Motor neuron (in vitro differentiated cells): ENCODE data around the gene PTPRH. TPM values are rescaled to one million over a fixed set of nuclear protein-coding genes. Genes with fewer than 3 reads are reported as not detected.
A peak's percentile ranks its signal among the peaks of the same experiment; 100 is the strongest.

Experiments
- ATAC-seq, 8 experiments: fragments of 200-7000 bp; cut with Tn5 transposase; replicated peaks in 6 of 8; 2 replicates each; pipeline ENCODE4 v1.8.0; 2021; ENCODE audit warnings: mild to moderate bottlenecking in 8 of 8, moderate library complexity in 8 of 8
- H3K27ac ChIP-seq, 2 donors: fragments of 250-450 bp; sonication (Bioruptor Pico); 2 replicates each; pipeline ENCODE4 v1.9.0; 2021; ENCODE audit warnings: antibody characterized with exemption in 2 of 2, mild to moderate bottlenecking in 2 of 2, moderate library complexity in 1 of 2
- H3K4me1 ChIP-seq, 2 donors: fragments of 250-450 bp; sonication (Bioruptor Pico); replicated peaks in 1 of 2; 2 replicates each; pipeline ENCODE4 v1.6.1; 2021; ENCODE audit warnings: antibody characterized with exemption in 2 of 2, mild to moderate bottlenecking in 2 of 2, moderate library complexity in 1 of 2
- H3K4me3 ChIP-seq, 5 donors: fragments of 250-450 bp; sonication (Bioruptor Pico); 2 replicates each; pipeline ENCODE4 v1.9.0; 2021; ENCODE audit warnings: antibody characterized with exemption in 5 of 5, mild to moderate bottlenecking in 5 of 5, moderate library complexity in 4 of 5
- WGBS, 10 experiments: fragments of 450-650 bp; shearing (Covaris generic); methylation state at CpG; one replicate each; pipeline ENCODE4 v1.0.0; 2022; 5-methylcytosine and 5-hydroxymethylcytosine counted together
- in situ Hi-C, 9 experiments: fragments of 400-800 bp; cut with MboI; loops; one replicate each; pipeline ENCODE4 v1.15.0; 2021; ENCODE audit warnings: low sequenced_read_pairs in 9 of 9, low pct_unique_long_range_greater_than_20kb in 2 of 9; ENCODE audit not compliant: unreplicated experiment in 9 of 9
- total RNA-seq, 8 experiments: library from RNA; unstranded; fragments of 300-600 nt; gene quantifications; 2 replicates each; pipeline versions ENCODE4 v1.2.3 to v1.2.4, GENCODE V29; 2022

The PTPRH gene
- total RNA-seq, 8 experiments from 2014 or later = 4.0 to 59.0 (median 18.1) TPM

DNA sequence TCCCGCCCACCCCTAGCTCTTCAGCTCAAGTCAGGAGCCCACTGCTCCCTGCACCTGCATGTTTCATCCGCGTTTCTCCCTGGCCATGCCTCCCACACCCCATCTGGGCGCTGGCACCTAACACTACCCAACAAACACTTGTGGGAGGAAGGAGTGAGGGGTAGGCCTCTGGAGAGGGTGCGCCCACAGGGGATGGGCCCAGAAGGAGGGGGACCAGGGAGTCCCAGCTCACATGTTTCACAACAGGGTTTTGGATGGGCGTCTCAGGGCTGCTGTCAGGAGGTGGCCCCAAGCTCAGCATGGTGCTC, 31.4 kb upstream of the PTPRH start:
- no peak for ATAC-seq
- Histone ChIP-seq H3K27ac (no peak overlapping the region), H3K4me1 (no peaks in the 10 kb centered on the region), H3K4me3 (no peak overlapping the region)
- in situ Hi-C loops = no loop called here
- 100% methylated on average over 1 to 2 of the region's 6 CpGs; no CpG with 5 or more reads in 8 of the 10 experiments for WGBS, 10 experiments

DNA sequence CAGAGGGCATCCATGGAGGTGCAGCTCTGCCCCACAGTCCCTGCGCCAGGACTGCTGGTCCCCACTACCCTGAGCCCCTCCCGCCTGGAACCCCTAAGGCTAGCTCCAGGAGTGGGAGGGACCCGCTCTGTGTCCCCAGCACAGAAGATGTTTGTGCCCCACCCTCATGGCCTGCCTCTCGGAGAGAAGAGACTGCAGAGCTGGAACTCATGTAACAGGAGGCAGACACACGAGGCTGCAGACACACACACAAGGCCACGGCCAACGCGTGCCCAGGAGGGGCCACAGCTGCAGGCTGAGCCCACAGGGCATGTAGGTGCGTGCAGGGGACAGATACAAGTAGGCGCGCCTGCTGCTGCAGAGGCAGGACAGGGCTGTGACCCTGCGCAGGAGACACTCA, 29.7 kb upstream of the PTPRH start:
- WGBS, 10 experiments = 98 to 100% methylated on average over 1 to 7 of the region's 12 CpGs; no CpG with 5 or more reads in 8 of the 10 experiments
- Histone ChIP-seq H3K4me3 (no peak overlapping the region), H3K4me1 (no peaks in the 10 kb centered on the region), H3K27ac (no peak overlapping the region)
- ATAC-seq = no peak
- in situ Hi-C loops = no loop called here

DNA sequence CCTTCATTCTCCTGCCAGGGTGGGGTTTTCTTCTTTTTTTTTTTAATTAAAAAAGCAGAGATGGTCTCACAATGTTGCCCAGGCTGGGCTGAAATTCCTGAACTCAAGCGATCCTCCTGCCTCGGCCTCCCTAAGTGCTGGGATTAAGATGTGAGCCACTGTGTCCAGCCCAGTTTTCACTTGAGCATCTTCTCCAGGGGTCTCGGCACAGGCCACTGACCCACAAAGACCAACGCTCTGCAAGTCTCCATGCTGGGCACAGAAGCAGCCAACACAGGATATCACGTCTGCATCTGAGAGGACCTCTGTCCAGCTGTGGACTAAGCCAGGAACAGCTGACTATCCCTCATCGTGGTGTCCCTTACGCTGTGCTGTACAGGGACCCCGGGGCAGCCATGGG, 28.7 kb upstream of the PTPRH start:
- in situ Hi-C loops = no loop called here
- no peak overlapping the region for H3K27ac ChIP-seq
- WGBS, 10 experiments = 90 to 100% (median 90%) methylated on average over 2 of the region's 8 CpGs; no CpG with 5 or more reads in 7 of the 10 experiments
- ATAC-seq = no peak
- H3K4me1 ChIP-seq = no peaks in the 10 kb centered on the region
- H3K4me3 ChIP-seq = no peak overlapping the region

- Histone ChIP-seq H3K4me1 (no peaks in the 10 kb centered on the region), H3K4me3 (no peak overlapping the region), H3K27ac (no peak overlapping the region)
- no peak for ATAC-seq
- in situ Hi-C loops = no loop called here
- WGBS, 10 experiments = 40 to 100% (median 88%) methylated on average over 1 to 5 of the region's 5 CpGs
Measured at GRCh38 chr19:55232986-55233385, 23.7 kb upstream of the PTPRH start.

- Histone ChIP-seq H3K4me1 (no peaks in the 10 kb centered on the region), H3K27ac (no peak overlapping the region), H3K4me3 (no peak overlapping the region)
- in situ Hi-C loops = no loop called here
- WGBS, 10 experiments = 83 to 100% (median 86%) methylated on average over 1 to 7 of the region's 12 CpGs; no CpG with 5 or more reads in 7 of the 10 experiments
- ATAC-seq = peak in 4 of 8 experiments; percentile 36 to 67 (median 49)
Measured at GRCh38 chr19:55232286-55232602, 22.9 kb upstream of the PTPRH start.

DNA sequence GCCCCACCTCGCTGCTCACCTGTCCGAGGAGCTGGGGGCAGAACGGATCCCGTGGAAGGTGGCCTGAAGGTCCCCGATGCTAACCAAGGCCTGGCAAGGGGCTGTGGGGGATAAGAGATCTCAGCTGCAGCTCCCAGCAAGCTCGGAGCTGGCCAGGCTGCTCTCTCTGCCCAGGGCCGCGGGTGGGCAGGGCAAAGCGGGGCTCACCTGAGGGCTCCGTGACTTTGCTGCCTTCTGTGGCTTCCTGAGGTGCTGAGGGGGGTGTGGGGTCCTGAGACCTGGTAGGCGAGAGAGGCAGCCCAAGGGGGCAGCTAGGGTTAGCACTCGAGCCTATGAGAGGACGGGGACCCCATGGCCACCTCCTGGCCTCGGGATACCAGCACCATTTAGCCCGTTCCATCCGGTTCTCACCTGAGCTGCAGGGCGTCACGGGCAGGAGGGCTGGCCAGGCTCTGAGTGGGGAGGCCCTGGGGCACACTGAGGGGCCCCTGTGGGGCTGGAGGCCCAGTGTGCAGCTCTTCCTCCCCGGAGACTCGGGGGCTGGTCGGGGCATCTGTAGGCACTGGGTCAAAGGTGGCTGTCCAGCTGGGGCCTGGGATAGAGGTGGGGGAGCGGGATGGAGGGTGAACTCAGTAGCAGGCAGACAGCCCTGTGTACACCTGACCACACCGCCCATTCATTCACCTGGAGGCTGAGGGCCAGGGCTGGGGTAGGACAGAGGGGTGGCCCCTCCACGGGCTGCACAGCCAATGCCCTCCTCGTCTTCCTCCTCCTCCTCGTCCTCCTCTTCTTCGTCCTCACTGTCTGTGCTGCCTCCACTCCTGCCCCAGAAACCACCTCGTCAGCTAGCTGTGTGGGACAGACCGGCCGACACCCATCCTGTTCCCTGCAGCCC, 22.3 kb upstream of the PTPRH start:
- Histone ChIP-seq H3K27ac (no peak overlapping the region), H3K4me3 (no peak overlapping the region), H3K4me1 (no peaks in the 10 kb centered on the region)
- 50 to 96% (median 70%) methylated on average over 1 to 9 of the region's 30 CpGs; no CpG with 5 or more reads in 6 of the 10 experiments for WGBS, 10 experiments
- ATAC-seq = peak in 2 of 8 experiments; percentile 11 to 14
- in situ Hi-C loops = no loop called here

DNA sequence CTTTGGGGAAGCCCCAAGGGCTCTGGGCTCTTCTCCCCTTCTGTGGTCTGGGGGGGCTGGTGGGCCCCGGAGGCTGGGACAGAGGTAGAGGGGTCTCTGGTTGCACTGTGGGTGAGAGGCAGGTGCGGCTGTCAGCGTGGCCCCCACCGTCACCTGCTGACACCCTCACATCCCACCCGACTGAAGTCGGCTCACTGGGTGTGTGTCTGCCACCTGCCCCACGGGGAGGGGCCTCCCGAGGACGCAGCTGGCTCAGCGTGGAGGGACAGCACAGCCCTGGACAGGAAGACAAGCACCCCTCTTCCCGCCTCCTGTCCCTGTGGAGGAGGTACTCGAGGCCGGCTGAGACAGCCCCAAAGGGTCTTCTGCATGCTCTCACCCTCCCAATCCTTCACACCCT, 21.5 kb upstream of the PTPRH start:
- ATAC-seq = no peak
- in situ Hi-C loops = no loop called here
- 53% methylated on average over 3 of the region's 13 CpGs; no CpG with 5 or more reads in 9 of the 10 experiments for WGBS, 10 experiments
- Histone ChIP-seq H3K4me1 (no peaks in the 10 kb centered on the region), H3K27ac (no peak overlapping the region), H3K4me3 (no peak overlapping the region)

- WGBS, 10 experiments = 40% methylated on average over 1 of the region's 13 CpGs; no CpG with 5 or more reads in 9 of the 10 experiments
- in situ Hi-C loops = no loop called here
- H3K27ac ChIP-seq = no peak overlapping the region
Measured at GRCh38 chr19:55230329-55230728, 21.0 kb upstream of the PTPRH start.

GRCh38 chr19:55229789-55230182, 20.5 kb upstream of the PTPRH start:
- H3K27ac ChIP-seq = no peak overlapping the region

More at GRCh38 chr19:55230329-55230728, 21.0 kb upstream of the PTPRH start:
- H3K4me3 ChIP-seq = no peak overlapping the region
- no peaks in the 10 kb centered on the region for H3K4me1 ChIP-seq
- ATAC-seq = no peak

GRCh38 chr19:55229145-55229788, 20.0 kb upstream of the PTPRH start:
- Histone ChIP-seq H3K4me1 (no peaks in the 10 kb centered on the region), H3K4me3 (no peak overlapping the region), H3K27ac (no peak overlapping the region)
- 73 to 95% (median 93%) methylated on average over 3 to 8 of the region's 18 CpGs; no CpG with 5 or more reads in 6 of the 10 experiments for whole genome bisulfite sequencing, 10 experiments
- in situ Hi-C loops = no loop called here
- no peak for ATAC-seq

More at GRCh38 chr19:55229789-55230182, 20.5 kb upstream of the PTPRH start:
- no peak for ATAC-seq
- 60 to 80% methylated on average over 1 of the region's 17 CpGs; no CpG with 5 or more reads in 8 of the 10 experiments for WGBS, 10 experiments
- Histone ChIP-seq H3K4me1 (no peaks in the 10 kb centered on the region), H3K4me3 (no peak overlapping the region)
- in situ Hi-C loops = no loop called here

GRCh38 chr19:55228403-55229031, 19.2 kb upstream of the PTPRH start, which contains the start of gene TMEM86B:
Gene TMEM86B (minus strand): TSS chr19:55228763. CDS start chr19:55228741, 22 bp downstream.
- in situ Hi-C loops = no loop called here
- WGBS, 10 experiments = 67 to 100% (median 83%) methylated on average over 1 to 5 of the region's 12 CpGs; no CpG with 5 or more reads in 7 of the 10 experiments
- Histone ChIP-seq H3K4me1 (no peaks in the 10 kb centered on the region), H3K27ac (no peak within 1 kb of the TSS), H3K4me3 (no peak within 1 kb of the TSS)
- no peak for ATAC-seq

GRCh38 chr19:55228015-55228391, 18.7 kb upstream of the PTPRH start:
- peak in 2 of 8 experiments; percentile 1 to 4 for ATAC-seq
- 63 to 85% (median 80%) methylated on average over 2 to 11 of the region's 17 CpGs; no CpG with 5 or more reads in 5 of the 10 experiments for WGBS, 10 experiments

More at GRCh38 chr19:55228015-55228391, 18.7 kb upstream of the PTPRH start:
- in situ Hi-C loops = no loop called here
- no peaks in the 10 kb centered on the region for H3K4me1 ChIP-seq
- H3K27ac ChIP-seq = no peak overlapping the region
- H3K4me3 ChIP-seq = no peak overlapping the region
